Fibroblast of lung (primary cell): ENCODE data around the gene MLST8. TPM values are rescaled to one million over a fixed set of nuclear protein-coding genes. Genes with fewer than 3 reads are reported as not detected.

Experiments
- DNase-seq, 2 donors: peaks; one replicate each; pipeline versions ENCODE4 v3.0.0 to v3.0.0-alpha.2; 2010; ENCODE audit warnings: low read depth in 2 of 2
- H2AFZ ChIP-seq: 2 replicates; pipeline ENCODE4 v1.5.1; 2012; ENCODE audit warnings: low read length, control low read depth, inconsistent platforms
- H3K27ac ChIP-seq: 2 replicates; pipeline ENCODE4 v1.5.1; 2011; ENCODE audit warnings: low read length, control low read depth; ENCODE audit not compliant: insufficient read depth
- H3K27me3 ChIP-seq: 2 replicates; pipeline ENCODE4 v1.5.1; 2011; ENCODE audit warnings: mild to moderate bottlenecking, low read length; ENCODE audit not compliant: control insufficient read depth, insufficient read depth
- H3K36me3 ChIP-seq: 2 replicates; pipeline ENCODE4 v1.5.1; 2011; ENCODE audit warnings: low read length; ENCODE audit not compliant: control insufficient read depth, insufficient read depth
- H3K4me1 ChIP-seq: 2 replicates; pipeline ENCODE4 v1.5.1; 2011; ENCODE audit warnings: low read length; ENCODE audit not compliant: control insufficient read depth, insufficient read depth; ENCODE audit errors: extremely low read depth
- H3K4me2 ChIP-seq: 2 replicates; pipeline ENCODE4 v1.5.1; 2011; ENCODE audit warnings: low read length, control low read depth; ENCODE audit not compliant: insufficient read depth; ENCODE audit errors: extremely low read depth
- H3K4me3 ChIP-seq, 4 experiments: fragments of 200-600 bp in 1 of 4; sonication (generic) in 1 of 4; replicated peaks in 1 of 4; 2 replicates each; pipeline ENCODE4 v1.5.1; 2011 to 2016; ENCODE audit warnings: low read length in 4 of 4, low read depth in 3 of 4, mild to moderate bottlenecking in 3 of 4, control low read depth in 2 of 4, inconsistent platforms in 1 of 4, mixed read lengths in 1 of 4; ENCODE audit not compliant: insufficient read depth in 1 of 4; ENCODE audit errors: control extremely low read depth in 1 of 4
- H3K79me2 ChIP-seq: 2 replicates; pipeline ENCODE4 v1.5.1; 2012; ENCODE audit warnings: mild to moderate bottlenecking, low read length, inconsistent platforms; ENCODE audit not compliant: control insufficient read depth, insufficient read depth
- H3K9ac ChIP-seq: 2 replicates; pipeline ENCODE4 v1.5.1; 2011; ENCODE audit warnings: mild to moderate bottlenecking, low read length, control low read depth; ENCODE audit not compliant: insufficient read depth
- H3K9me3 ChIP-seq: 2 replicates; pipeline ENCODE4 v1.5.1; 2012; ENCODE audit warnings: low read depth, low read length; ENCODE audit not compliant: control insufficient read depth, insufficient read depth
- H4K20me1 ChIP-seq: 2 replicates; pipeline ENCODE4 v1.5.1; 2011; ENCODE audit warnings: low read length; ENCODE audit not compliant: control insufficient read depth, insufficient read depth; ENCODE audit errors: extremely low read depth
- CTCF ChIP-seq, 2 donors: IDR thresholded peaks in 1 of 2; conservative IDR thresholded peaks in 1 of 2; 1 replicate in 1 of 2; 2 replicates in 1 of 2; pipeline ENCODE4 v1.5.1; 2011 to 2012; ENCODE audit warnings: low read length in 2 of 2, control low read depth in 1 of 2, inconsistent platforms in 1 of 2, low read depth in 1 of 2, mild to moderate bottlenecking in 1 of 2
- EZH2 ChIP-seq: IDR thresholded peaks from 2 replicates; pipeline ENCODE4 v1.5.1; 2012; ENCODE audit warnings: low read length, control low read depth, mild to moderate bottlenecking; ENCODE audit errors: missing control alignments
- polyA plus RNA-seq, 2 donors: library from polyadenylated mRNA; depleted of rRNA in 1 of 2; stranded (reverse) in 1 of 2; unstranded in 1 of 2; fragments of >200 nt; gene quantifications; 2 replicates each; pipeline ENCODE4 v1.2.1, GENCODE V29; 2011 to 2012; ENCODE audit warnings: missing spikeins in 1 of 2
- total RNA-seq: library from RNA; depleted of rRNA; stranded (reverse); fragments of >200 nt; gene quantifications from 2 replicates; pipeline ENCODE4 v1.2.1, GENCODE V29; 2014

Gene MLST8
- total and polyA plus RNA-seq, 2 donors (not counting 1 experiment from before 2014, with no cell fraction given), result 16.8 to 30.9 TPM

DNA sequence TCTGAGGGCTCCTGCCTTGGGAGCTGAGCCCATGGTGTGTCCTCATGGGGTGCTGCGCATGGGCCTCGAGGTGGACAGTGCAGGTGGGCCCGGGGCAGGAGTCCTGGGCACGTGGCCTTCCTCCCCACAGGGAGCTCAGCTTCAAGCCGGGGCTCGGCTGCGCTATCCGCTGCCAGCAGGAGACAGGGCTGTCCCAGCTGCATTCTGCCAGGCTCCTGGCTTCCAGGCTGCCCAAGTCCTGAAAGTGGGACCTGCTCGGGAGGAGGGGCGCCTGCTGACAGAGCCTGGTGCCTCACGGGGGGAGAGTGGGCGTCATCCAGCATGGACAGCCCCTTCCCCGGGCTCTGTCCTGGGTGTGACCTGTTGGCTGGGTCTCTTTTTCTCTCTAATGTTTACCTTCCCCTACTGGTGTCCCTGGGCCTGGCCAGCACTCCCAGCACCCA is 42.6 kb upstream of the MLST8 start:
- Histone ChIP-seq H2AFZ (no peak overlapping the region), H3K4me3 (no peak overlapping the region), H3K4me2 (no peak overlapping the region), H3K4me1 (peaks cover 30% of the 10 kb centered on the region), H3K27ac (no peak overlapping the region), H3K27me3 (no peaks in the 10 kb centered on the region), H3K9ac (no peak overlapping the region), H4K20me1 (no peaks in the 10 kb centered on the region), H3K79me2 (peaks cover 68% of the 10 kb centered on the region), H3K9me3 (no peaks in the 10 kb centered on the region), H3K36me3 (peaks cover 13% of the 10 kb centered on the region)
- TF ChIP-seq CTCF (conservative IDR thresholded peaks at IDR 0.05 in 1 of 2, IDR thresholded peaks at IDR 0.05 in 1 of 2; ENCODE audit: low read depth in 1 of 2, low read length in 2 of 2), result no peak
- TF ChIP-seq EZH2, result no peak
- no peak for DNase-seq

DNA sequence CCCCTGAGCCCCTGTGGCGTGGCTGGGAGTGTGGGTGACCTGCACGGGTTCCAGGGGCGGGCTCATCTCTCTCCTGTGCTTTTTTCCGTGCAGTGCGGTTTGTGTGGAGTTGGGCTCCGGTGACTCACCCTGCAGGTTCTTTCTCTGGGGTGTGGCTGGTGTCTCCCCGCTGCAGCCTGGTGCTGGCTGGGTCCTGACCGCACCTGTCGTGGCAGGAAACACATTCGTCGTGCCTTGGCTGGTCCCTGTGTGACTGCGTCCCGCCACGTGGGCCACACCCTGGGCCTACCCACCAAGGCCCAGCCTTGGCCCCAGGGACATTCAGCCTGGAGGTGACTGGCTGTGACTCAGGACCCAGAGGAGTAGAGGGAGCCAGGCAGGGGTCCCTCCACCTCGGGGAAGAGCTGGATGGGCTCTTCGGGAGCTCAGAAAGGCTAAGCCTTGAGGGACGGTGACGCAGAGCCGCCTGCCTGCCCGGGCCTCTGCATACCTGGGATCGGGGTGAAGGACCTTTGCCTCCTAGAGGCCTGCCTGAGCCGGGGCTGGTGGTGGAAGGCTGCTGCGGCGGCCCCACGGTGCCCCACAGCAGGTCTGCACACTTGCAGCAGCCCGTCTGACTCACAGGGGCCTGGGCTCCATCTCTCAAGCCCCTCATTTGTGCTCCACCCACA is 41.9 kb upstream of the MLST8 start:
- peak in 1 of 2 donors; percentile 24 for DNase-seq
- Histone ChIP-seq H2AFZ (no peak overlapping the region), H3K27me3 (no peaks in the 10 kb centered on the region), H3K79me2 (peaks cover 62% of the 10 kb centered on the region), H4K20me1 (no peaks in the 10 kb centered on the region), H3K4me1 (peaks cover 23% of the 10 kb centered on the region), H3K4me2 (no peak overlapping the region), H3K9ac (no peak overlapping the region), H3K9me3 (no peaks in the 10 kb centered on the region), H3K27ac (no peak overlapping the region), H3K36me3 (peaks cover 16% of the 10 kb centered on the region), H3K4me3 (no peak overlapping the region)
- TF ChIP-seq CTCF (conservative IDR thresholded peaks at IDR 0.05 in 1 of 2, IDR thresholded peaks at IDR 0.05 in 1 of 2; ENCODE audit: low read depth in 1 of 2, low read length in 2 of 2) (no peak), EZH2 (no peak)

DNA sequence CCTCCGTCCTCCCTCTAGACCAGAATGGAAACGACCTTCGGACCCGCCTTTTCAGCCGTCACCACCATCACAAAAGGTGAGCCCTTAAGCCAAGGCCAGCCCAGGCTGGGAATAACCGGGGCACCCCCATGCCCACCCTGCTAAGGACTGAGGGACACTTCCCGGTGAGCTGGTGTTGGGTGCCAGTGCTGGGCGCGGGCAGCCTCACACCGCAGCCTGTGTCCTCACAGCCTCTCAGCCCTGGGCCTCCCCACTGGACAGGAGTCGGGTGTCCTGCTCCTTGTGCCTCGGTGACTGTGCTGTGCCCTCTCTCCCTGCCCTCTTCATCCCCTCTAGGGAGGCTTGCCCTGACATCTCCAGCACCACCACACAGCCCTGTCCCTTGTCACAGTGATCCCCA is 39.4 kb upstream of the MLST8 start:
- H4K20me1 ChIP-seq, result no peaks in the 10 kb centered on the region
- no peak overlapping the region for H3K9ac ChIP-seq
- no peak overlapping the region for H2AFZ ChIP-seq
- no peak overlapping the region for H3K4me2 ChIP-seq
- TF ChIP-seq EZH2, result no peak
- no peak for TF ChIP-seq CTCF (conservative IDR thresholded peaks at IDR 0.05 in 1 of 2, IDR thresholded peaks at IDR 0.05 in 1 of 2; ENCODE audit: low read depth in 1 of 2, low read length in 2 of 2)
- no peak for DNase-seq
- peaks cover 41% of the 10 kb centered on the region for H3K79me2 ChIP-seq
- no peak overlapping the region for H3K4me3 ChIP-seq
- peaks cover 23% of the 10 kb centered on the region for H3K36me3 ChIP-seq
- no peaks in the 10 kb centered on the region for H3K9me3 ChIP-seq
- no peak overlapping the region for H3K27ac ChIP-seq
- peaks cover 4% of the 10 kb centered on the region for H3K4me1 ChIP-seq
- no peaks in the 10 kb centered on the region for H3K27me3 ChIP-seq
